Globus pallidus (tissue), 1 donor: ENCODE measurements around the gene WBP1L.
"Not testable (repeated sequence)": the region's sequence is repeated elsewhere in the genome, so short reads cannot be mapped to it uniquely, and the experiment has no call there.

ENCODE experiments used
- DNase-seq: peaks from one replicate; pipeline ENCODE4 v3.0.0-alpha.2; 2015; ENCODE audit warnings: low spot score

WBP1L gene

GRCh38 chr10:102723989-102724388, 19.8 kb upstream of the WBP1L start:
- no peak for DNase-seq

GRCh38 chr10:102726274-102726673, 17.5 kb upstream of the WBP1L start:
- no peak for DNase-seq

- peak; percentile 21 for DNase-seq
These were observed 16.5 kb upstream of the WBP1L start for GRCh38 chr10:102727037-102727818.

GRCh38 chr10:102729029-102730026, 14.4 kb upstream of the WBP1L start:
- DNase-seq: peak; percentile 83

GRCh38 chr10:102731222-102731800, 12.4 kb upstream of the WBP1L start:
- no peak for DNase-seq

GRCh38 chr10:102732661-102733060, 11.1 kb upstream of the WBP1L start:
- DNase-seq: no peak

GRCh38 chr10:102735065-102735562, 8.6 kb upstream of the WBP1L start:
- DNase-seq: no peak

- no peak for DNase-seq
These were observed 5.0 kb upstream of the WBP1L start for GRCh38 chr10:102738692-102739121.

- no peak for DNase-seq
These were observed 3.5 kb upstream of the WBP1L start for GRCh38 chr10:102740229-102740628.

- DNase-seq: no peak
These were observed 2.0 kb upstream of the WBP1L start for GRCh38 chr10:102741726-102742237.

- not testable (repeated sequence) for DNase-seq
These were observed 1.4 kb upstream of the WBP1L start for GRCh38 chr10:102742313-102742712.

- DNase-seq: no peak
These were observed 615 bp upstream of the WBP1L start for GRCh38 chr10:102743078-102743587.

GRCh38 chr10:102744374-102745051, 765 bp downstream of the WBP1L start:
- DNase-seq: no peak

GRCh38 chr10:102745157-102745556, 1.4 kb downstream of the WBP1L start:
- DNase-seq: no peak

GRCh38 chr10:102752266-102752930, 8.7 kb downstream of the WBP1L start:
- DNase-seq: no peak

GRCh38 chr10:102752934-102753664, 9.4 kb downstream of the WBP1L start:
- DNase-seq: peak; percentile 27

- no peak for DNase-seq
These were observed 10.0 kb downstream of the WBP1L start for GRCh38 chr10:102753718-102754117.

- DNase-seq: no peak
These were observed 13.6 kb downstream of the WBP1L start for GRCh38 chr10:102757323-102757722.

GRCh38 chr10:102758240-102758932, 14.6 kb downstream of the WBP1L start:
- DNase-seq: no peak
